ENCODE results near the gene TSPEAR.

TSPEAR gene

GRCh38 chr21:44757731-44758130 lies 46.4 kb upstream of the TSPEAR start:
- TF ChIP-seq CTCF (IDR thresholded peaks at IDR 0.05; ENCODE audit: low read depth, low read length), result no peak

GRCh38 chr21:44756423-44757185 lies 45.2 kb upstream of the TSPEAR start:
- Histone ChIP-seq H3K4me3 (ENCODE audit: low read depth, low read length) (no peak overlapping the region), H3K27me3 (no peaks in the 10 kb centered on the region; the same call in 1 of the 2 replicates), H3K9me3 (no peaks in the 10 kb centered on the region), H3K36me3 (no peaks in the 10 kb centered on the region), H3K4me1 (no peaks in the 10 kb centered on the region)
- no peak for DNase-seq
- TF ChIP-seq CTCF (IDR thresholded peaks at IDR 0.05; ENCODE audit: low read depth, low read length), result no peak

More at GRCh38 chr21:44757731-44758130, 46.4 kb upstream of the TSPEAR start:
- DNase-seq, result no peak
- no peaks in the 10 kb centered on the region for H3K9me3 ChIP-seq
- no peaks in the 10 kb centered on the region for H3K36me3 ChIP-seq
- H3K27me3 ChIP-seq, result no peaks in the 10 kb centered on the region; the same call in 1 of the 2 replicates
- H3K4me3 ChIP-seq (ENCODE audit: low read depth, low read length), result no peak overlapping the region
- no peaks in the 10 kb centered on the region for H3K4me1 ChIP-seq

DNA sequence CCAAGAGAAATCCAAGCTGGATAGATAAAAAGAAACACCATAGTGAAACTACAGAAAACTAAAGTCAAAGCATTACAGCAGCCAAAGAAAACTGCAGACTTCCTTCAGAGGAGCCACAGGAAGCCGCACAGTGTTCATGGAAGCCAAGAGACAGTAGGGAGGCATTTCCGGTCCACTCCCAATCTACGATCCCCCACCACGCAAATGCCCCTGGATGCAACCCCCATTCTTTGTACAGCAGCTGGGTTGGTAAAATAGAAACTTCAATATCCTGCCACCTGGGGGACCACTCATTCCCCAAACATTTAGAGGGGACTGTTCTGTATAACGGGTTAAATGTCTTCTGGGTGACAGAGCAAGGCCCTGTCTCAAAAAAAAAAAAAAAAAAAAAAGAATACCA lies 43.9 kb upstream of the TSPEAR start:
- Histone ChIP-seq H3K9me3 (no peaks in the 10 kb centered on the region), H3K4me3 (ENCODE audit: low read depth, low read length) (no peak overlapping the region), H3K36me3 (no peaks in the 10 kb centered on the region), H3K27me3 (no peaks in the 10 kb centered on the region; the same call in 1 of the 2 replicates), H3K4me1 (no peaks in the 10 kb centered on the region)
- TF ChIP-seq CTCF (IDR thresholded peaks at IDR 0.05; ENCODE audit: low read depth, low read length), result no peak
- no peak for DNase-seq

DNA sequence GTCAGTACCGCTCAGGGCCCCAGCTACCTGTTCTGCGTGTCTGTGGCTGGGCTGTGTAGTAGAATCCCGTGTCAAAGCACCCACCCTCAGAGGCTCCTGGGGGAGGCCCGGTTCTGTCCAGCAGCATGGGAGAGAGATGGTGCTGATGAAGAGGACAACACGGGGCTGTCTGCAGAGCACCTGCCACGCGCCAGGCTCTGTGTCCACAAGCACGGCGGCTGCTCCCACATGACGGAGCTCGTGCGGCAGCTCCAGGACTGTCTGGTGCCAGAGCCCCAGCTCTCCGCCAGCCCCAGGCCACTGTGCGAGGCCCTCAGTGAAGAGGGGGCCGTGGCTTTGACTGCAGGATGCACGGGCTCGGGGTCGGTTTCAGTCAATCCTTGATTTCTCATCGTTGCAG lies 42.0 kb upstream of the TSPEAR start:
- no peak for TF ChIP-seq CTCF (IDR thresholded peaks at IDR 0.05; ENCODE audit: low read depth, low read length)
- no peak overlapping the region for H3K4me3 ChIP-seq (ENCODE audit: low read depth, low read length)
- no peaks in the 10 kb centered on the region for H3K36me3 ChIP-seq
- H3K4me1 ChIP-seq, result no peaks in the 10 kb centered on the region
- peaks cover 4% of the 10 kb centered on the region for H3K27me3 ChIP-seq
- no peaks in the 10 kb centered on the region for H3K9me3 ChIP-seq
- DNase-seq, result no peak

- H3K36me3 ChIP-seq, result no peaks in the 10 kb centered on the region
- no peak for TF ChIP-seq CTCF (IDR thresholded peaks at IDR 0.05; ENCODE audit: low read depth, low read length)
- H3K4me3 ChIP-seq (ENCODE audit: low read depth, low read length), result no peak overlapping the region
- H3K9me3 ChIP-seq, result no peaks in the 10 kb centered on the region
- H3K4me1 ChIP-seq, result no peaks in the 10 kb centered on the region
- peaks cover 8% of the 10 kb centered on the region for H3K27me3 ChIP-seq
- no peak for DNase-seq
Observed at GRCh38 chr21:44752671-44753235, 41.4 kb upstream of the TSPEAR start.
